Inflammatory macrophage (primary cell): ENCODE data around the gene ASB18.

ENCODE experiments used
- DNase-seq, 2 donors: peaks; one replicate each; pipeline ENCODE4 v3.0.0-alpha.2; 2020 to 2022
- total RNA-seq, 18 experiments: gene quantifications; one replicate each; lab custom pipeline; 2026; ENCODE audit warnings: mixed read lengths in 6 of 18, inconsistent platforms in 2 of 18; lab: John Stamatoyannopoulos, UW

The ASB18 gene
- 0 to 0.09 (median 0) reads per million in 18 experiments for total RNA-seq

DNA sequence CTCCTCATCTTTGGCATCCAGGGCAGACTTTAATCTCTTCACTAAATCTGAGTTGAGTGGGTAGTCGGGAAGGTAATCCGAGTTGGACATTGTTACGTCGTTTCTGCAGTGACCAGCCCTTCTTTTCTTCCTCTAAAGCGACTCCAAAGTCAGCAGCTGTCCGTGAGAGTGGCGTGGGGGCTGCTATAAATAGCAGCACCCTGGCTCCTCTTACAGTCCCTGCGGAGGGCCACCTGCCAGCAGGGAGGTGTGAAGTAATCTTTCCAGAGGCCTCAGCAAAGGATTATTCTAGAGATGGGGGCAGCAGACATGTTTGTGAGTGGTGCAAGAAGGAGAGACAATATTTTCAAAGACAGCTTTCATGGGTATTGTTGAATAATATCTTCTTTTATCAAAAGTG, at the start of gene ASB18:
Gene ASB18 (minus strand): TSS at position 151 of the 400 bp plus-strand sequence. CDS start 61 bp downstream, at position 90.
- no peak for DNase-seq

GRCh38 chr2:236311286-236311685, 47.1 kb upstream of the ASB18 start:
- no peak for DNase-seq

GRCh38 chr2:236309669-236310029, 45.4 kb upstream of the ASB18 start:
- DNase-seq: peak in 1 of 2 donors; percentile 7

GRCh38 chr2:236308855-236309668, 44.9 kb upstream of the ASB18 start:
- no peak for DNase-seq

DNA sequence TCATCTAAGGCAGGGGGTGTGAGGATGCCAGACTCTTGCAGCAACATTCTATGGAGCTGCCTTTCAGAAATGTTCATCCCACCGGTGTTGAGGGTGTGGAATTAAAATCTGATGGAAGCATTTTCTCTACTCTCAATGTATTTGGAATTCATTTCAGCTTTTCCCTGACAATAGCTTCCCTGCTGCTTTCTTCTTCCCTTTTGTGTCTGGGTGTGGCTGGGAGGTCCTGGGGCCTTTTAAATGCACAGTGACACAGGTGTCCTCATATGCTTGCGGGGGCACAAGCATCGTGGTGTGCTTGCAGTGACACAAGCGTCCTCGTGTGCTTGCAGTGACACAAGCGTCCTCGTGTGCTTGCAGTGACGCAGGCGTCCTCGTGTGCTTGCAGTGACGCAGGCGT, 43.4 kb upstream of the ASB18 start:
- DNase-seq: no peak

DNA sequence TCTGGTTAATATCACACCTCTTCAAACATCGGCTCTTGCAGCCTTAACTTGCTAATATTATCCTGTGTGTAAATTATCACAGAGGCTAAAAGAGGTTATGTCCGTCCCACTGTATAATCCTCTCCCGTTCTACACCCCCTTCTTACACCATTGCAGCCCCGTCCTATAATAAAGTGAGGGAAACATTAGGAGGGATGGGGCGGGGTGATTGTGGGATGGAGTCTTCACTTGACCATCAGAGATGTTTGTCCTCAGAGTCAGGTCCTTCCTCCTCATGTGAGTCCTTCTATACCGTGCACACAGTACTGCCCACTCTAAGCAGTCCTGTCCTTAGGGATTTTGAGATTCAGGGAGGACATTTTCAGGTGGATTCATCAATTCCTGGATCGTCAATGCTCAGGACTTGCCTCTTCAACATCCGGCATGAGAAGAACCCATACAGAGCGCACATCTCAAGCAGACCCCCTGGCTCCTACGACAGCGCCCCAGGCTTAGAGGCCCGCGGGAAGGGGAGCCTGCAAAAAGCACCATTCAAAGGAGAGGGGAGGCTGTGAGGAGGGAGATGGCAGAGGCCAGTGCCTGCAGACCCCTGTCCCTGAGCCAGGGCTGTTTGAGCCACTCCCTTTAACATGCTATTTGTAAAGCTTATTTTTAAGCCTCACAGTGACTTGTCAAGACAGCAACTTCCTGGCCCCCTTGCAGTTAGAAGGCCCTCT, 42.8 kb upstream of the ASB18 start:
- no peak for DNase-seq

DNA sequence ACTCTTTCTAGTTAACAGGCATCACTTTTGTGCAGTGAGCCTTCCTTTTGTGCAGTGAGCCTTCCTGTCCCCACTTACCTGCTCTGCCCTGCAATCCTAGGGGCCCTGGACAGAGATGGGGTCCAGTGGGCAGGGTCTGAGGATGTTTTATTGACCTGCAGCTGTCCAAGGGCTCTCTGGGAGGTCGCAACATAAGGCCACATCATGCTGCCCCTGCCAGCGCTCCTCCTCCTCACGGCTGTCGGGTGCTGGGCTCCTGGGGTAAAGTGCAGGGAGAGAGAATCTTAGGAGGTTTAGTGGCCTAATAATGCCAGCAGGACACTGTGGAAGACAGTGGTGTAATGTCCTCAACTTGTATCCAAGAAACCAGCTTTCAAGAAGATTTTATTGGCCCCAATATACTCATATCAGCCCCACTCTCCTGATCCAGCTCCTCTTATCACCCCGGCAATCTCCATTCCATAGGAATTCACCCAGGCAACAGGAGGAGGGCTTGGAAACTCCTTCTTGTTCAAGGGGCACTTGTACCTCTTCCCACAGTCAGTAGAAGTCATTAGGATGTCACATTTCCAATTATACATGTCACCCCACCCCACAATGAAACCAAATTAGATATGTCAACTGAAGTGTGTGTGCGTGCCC, 41.9 kb upstream of the ASB18 start:
- no peak for DNase-seq

DNA sequence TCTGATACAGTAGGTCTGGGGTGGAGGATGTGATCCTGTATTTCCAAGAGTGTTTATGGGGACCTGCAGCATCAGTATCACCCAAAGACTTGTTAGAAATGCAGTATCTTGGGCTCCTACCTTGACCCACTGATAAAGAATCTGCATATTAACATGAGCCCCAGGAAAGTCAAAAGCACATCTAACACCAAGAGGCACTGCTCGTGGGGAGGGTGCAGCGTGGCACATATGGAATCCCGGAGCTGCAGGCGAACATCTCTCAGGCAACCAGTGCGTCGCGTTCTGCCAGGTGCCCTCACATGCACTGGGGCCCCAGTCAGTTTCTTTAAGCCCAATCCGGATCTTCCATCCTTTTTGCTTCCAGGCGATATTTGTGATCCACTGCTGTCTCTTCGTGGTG, 41.3 kb upstream of the ASB18 start:
- DNase-seq: no peak

- DNase-seq: no peak
These were observed 39.7 kb upstream of the ASB18 start for GRCh38 chr2:236303935-236304334.

- DNase-seq: no peak
These were observed 38.3 kb upstream of the ASB18 start for GRCh38 chr2:236302555-236302954.

DNA sequence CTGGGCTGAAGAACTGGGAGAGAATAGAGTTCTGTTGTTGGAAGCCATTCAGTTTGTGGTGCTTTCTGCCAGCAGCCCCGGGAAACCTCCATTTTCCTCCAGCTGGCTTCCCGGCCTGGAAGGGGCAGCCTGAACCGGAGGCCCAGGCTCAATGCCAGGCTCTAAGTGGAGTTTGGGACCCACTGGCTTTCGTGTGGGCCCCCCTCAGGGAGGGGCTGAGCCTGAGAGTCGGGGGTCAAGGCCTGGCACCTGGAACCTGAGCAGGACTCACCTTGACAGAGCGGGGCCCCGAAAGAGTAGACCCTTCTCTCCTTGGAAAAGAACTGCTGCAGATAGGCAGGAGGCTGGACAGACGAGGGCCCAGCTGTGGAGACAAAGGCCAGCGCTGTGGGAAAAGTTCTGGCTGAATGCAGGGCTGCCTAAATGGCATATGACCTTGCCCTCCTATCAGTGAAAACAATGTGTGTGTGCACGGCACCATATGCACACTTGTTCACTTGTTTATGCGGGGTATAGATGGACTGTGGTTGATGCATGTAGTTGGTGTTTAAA, 34.8 kb upstream of the ASB18 start:
- no peak for DNase-seq

DNA sequence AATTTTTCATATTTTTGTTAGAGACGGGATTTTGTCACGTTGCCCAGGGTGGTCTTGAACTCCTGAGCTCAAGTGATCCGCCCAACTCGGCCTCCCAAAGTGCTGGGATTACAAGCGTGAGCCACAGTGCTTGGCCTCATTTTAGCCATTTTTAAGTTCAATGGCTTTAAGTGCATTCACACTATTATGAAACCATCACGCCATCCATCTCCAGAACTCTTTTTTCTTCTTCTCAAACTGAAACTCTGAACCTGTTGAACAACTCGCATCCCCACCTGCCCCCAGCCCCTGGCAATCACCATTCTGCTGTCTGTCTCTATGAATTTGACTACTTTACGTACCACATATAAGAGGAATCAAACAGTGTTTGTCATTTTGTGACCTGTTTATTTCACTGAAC, 31.3 kb upstream of the ASB18 start:
- DNase-seq: no peak

GRCh38 chr2:236294647-236295046, 30.4 kb upstream of the ASB18 start:
- no peak for DNase-seq

- no peak for DNase-seq
These were observed 29.1 kb upstream of the ASB18 start for GRCh38 chr2:236293241-236293810.

- DNase-seq: no peak
These were observed 27.7 kb upstream of the ASB18 start for GRCh38 chr2:236291911-236292310.

DNA sequence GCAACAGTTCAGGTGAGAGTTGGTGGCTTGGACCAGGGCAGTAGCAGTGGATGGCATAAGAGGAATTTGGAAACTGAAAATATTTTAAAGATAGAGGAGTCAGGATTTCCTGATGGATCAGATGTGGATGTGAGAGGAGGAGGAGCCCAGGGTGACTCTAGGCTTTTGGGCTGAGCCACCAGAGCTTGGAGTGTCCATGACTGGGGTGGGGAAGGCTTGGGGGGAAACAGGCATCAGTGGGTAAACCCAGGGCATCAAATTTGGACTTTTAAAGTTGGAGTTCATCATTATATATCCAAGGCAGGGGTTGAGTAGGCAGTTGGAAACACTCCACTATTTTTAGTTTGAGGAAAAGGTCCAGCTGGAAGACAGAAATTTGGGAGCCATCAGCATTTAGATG, 27.3 kb upstream of the ASB18 start:
- DNase-seq: no peak

- DNase-seq: no peak
These were observed 26.7 kb upstream of the ASB18 start for GRCh38 chr2:236290742-236291425.

DNA sequence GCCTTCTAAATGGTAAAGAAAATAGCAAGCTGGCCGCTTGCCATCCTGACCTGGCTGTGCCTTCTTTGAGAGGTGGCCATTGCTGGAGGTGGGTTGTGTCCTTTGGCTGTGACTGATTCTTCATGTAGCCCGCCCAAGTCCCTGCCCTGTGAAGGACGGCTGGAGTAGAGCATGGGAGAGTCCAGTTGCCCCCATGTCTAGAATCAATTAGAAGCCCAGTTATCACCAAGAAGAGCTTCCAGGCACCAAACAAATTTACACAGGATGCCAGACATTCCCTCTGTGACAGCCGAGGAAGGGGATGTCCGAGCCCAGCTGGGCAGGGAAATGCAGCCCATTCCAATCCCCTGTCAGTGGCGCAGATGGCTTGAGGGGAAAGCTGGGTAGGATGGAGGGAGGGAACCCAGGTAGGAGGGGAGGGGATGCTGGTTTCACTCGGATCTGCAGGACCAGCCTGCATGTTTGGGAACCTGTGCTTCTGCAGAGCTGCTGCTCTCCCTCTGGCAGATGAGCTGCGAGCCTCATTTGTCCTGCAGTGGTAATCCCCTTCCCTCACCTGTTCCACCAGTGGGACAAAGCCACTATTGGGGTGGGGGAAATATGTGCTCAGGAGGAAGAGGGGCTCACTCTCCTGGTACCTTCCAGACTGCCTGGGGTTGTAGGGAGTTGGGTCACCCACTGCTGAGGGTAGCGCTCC, 25.7 kb upstream of the ASB18 start:
- no peak for DNase-seq

- peak in 1 of 2 donors; percentile 3 for DNase-seq
These were observed 24.2 kb upstream of the ASB18 start for GRCh38 chr2:236288373-236288772.

- no peak for DNase-seq
These were observed 23.4 kb upstream of the ASB18 start for GRCh38 chr2:236287656-236288055.

DNA sequence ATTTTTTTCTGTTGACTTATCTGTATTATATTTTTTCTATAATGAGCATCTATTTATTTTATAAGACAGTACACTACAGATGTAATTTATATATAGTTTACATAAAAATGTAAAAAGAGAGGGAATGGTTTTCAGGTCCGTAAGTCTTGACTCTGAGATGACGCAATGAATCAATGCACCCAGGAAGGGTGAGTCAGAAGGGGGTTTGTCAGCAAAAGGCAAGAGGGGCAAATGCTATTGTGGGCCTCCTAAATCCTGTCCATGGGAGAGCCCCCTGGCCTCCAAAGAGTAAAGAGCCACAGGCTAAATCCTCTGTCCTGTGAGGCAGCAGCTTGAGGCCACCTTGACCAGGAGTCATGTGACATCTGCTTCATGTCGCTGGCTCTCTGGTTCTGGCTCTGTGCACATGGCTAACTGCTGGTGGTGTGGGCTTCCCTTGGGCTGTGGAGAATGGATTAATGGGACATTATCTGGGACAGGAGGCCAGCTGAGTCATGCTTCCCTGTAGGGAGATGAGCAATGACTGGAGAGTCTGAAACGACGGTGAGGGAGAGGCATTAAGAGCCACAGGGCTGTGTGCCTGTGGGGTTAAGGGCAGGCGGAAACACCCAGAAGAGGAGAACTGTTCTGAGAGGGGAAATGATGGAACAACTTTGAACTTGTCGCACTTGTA, 22.8 kb upstream of the ASB18 start:
- DNase-seq: no peak
